DMS53 treated with DMSO at 0.1 percent for 48 hours (cell line): ENCODE measurements around the gene KCNJ18.
"Not testable (repeated sequence)": the region's sequence is repeated elsewhere in the genome, so short reads cannot be mapped to it uniquely, and the experiment has no call there.

Experiments used
- DNase-seq: peaks from one replicate; lab custom pipeline; 2025; ENCODE audit not compliant: unreplicated experiment; lab: John Stamatoyannopoulos, UW

The KCNJ18 gene

DNA sequence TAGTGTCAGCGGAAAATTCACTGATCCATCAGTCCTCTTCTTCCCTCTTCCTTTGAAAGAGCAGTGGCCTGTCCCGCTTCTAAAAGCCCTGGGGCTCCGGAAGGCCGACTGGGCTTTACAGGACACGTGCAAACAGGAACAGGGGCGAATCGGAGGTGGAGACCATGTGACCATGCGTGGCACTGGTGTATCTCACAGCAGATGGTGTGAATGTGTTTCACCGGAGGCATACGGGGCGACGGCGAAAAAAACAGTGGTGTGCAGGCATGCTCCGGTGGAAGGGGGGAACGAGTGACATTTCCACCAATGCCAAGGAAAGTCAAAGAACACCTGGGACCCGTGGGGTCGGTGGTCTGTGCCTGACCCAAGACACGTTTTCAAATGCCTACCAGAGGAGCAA is 8.4 kb upstream of the KCNJ18 start:
- not testable (repeated sequence) for DNase-seq

DNA sequence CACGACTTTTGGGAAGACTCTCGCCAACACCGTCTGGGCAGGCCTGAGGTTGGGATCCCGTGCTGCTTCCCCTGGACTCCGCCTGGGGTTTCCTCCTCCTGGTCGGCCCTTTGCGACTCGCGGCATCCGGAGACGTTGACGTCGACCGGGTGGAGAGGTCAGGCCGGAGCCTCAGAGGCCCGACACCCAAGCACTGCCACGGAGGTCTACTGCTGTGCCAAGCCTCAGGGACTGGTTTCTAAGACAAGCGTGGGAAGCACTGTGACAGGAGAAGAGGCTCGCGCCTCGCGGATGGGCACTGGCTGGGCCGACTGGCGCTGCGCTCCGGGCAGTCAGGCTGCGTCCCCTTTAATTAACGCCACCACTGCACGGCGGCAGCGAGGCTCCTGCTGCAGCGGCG is 7.9 kb upstream of the KCNJ18 start:
- not testable (repeated sequence) for DNase-seq

DNA sequence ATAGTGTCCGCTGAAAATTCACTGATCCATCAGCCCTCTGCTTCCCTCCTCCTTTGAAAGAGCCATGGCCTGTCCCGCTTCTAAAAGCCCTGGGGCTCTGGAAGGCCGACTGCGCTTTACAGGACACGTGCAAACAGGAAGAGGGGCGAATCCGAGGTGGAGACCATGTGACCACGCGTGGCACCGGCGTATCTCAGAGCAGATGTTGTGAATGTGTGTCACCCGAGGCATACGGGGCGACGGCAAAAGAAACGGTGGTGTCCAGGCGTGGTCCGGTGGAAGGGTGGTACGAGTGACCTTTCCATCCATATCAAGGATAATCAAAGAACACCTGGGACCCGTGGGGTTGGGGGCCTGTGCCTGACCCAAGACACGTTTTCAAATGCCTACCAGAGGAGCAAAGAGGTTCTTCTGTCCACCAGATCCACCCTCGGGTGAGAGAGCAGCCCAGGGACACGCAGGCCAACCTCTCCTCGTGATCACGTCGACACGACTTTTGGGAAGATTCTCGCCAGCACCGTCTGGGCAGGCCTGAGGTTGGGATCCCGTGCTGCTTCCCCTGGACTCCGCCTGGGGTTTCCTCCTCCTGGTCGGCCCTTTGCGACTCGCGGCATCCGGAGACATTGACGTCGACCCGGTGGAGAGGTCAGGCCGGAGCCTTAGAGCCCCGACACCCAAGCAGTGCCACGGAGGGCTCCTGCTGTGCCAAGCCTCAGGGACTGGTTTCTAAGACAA is 7.1 kb upstream of the KCNJ18 start:
- DNase-seq = not testable (repeated sequence)

DNA sequence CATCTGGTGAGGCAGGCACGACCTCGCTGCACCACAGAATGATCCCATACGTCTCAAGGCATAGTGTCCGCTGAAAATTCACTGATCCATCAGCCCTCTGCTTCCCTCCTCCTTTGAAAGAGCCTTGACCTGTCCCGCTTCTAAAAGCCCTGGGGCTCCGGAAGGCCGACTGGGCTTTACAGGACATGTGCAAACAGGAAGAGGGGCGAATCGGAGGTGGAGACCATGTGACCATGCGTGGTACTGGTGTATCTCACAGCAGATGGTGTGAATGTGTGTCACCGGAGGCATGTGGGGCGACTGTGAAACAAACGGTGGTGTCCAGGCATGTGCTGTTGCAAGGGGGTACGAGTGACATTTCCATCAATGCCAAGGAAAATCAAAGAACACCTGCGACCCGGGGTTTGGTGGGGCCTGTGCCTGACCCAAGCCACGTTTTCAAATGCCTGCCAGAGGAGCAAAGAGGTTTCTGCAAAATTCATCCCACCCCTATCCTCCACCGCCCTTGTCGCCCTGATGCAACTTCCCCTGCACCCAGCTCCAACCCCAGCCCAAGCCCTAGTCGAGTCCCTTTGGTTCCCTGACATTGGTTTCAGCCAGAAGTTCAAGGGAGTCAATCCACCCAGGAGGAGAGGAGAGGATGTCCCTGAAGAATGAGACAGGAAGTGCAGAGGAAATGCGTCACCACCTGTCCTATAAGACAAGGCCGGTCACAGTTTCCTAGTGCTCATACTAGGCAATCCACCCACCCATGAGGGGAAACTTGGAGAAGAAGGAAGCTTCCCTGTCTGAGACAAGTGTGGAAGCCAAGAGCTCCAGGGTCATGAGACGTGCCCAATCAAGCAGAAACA is 5.9 kb upstream of the KCNJ18 start:
- no peak for DNase-seq

DNA sequence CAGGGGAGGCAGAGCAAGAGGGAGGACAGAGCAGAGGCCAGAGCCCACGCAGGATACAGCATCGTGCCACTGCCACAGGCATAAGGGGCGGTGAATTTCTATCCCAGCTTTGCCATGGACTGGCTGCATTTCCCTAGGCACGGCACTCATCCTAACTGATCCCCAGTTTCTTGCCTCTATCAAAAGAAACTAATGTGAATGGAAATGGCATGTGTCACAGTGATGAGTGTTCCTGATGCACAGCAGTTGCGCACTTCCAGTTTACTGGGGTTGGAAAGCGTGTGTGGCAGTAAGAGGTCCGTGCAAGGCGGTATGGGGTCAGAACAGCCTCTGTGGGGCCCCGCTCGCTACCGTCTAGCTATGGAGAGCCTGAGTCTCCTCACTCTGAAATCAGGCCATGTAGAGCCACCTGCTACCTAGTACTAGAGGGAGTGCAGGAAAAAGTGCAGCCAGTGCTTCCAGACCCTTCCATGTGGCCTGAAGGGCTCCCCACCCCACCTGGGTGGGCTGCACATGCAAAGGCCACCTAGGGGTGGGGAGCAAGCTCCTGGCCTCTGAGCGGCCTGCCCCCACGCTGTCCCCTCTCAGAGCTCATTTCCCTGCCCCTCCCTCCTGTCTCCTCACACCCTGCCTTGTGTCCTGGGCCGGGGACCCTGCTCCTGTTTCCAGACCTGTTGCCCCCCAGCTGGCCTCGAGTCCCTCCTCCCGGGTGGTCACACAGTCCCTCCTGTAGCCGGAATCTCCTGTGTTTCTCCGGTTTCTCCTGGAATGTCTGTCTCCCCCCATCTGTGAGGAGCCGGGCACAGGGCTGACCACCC is 5.0 kb upstream of the KCNJ18 start:
- no peak for DNase-seq

DNA sequence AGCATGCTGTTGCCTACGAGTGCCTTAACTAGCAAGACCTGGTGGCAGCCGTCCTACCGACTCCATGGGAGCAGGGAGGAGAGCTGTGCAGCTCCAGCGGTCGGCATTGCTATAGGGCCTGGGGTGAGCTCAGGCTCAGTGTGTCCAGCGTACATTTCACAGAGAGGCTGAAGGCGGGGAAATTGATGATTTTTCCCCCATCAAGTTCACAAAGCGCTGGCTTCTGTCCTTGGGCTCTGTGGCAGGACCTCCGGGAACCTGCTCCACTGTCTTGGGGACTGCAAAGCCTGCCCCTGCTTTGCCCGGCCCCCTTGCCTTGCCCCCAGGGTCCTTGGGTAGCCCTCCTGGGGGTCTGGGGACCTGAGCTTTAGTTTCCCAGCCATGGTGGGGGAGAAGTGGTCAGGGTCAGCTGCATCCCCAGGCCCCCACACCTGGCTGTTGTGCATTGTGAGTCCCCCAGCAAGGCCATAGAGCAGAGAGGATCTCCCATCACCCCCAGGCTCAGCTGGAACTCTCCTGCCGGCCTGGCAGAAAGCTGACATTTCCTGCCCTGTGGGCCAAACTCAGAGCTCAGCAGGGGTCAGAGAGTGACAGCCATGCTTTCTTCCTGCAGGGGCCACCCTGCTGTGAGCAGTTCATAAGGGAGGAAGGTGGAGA is 3.9 kb upstream of the KCNJ18 start:
- DNase-seq = no peak

DNA sequence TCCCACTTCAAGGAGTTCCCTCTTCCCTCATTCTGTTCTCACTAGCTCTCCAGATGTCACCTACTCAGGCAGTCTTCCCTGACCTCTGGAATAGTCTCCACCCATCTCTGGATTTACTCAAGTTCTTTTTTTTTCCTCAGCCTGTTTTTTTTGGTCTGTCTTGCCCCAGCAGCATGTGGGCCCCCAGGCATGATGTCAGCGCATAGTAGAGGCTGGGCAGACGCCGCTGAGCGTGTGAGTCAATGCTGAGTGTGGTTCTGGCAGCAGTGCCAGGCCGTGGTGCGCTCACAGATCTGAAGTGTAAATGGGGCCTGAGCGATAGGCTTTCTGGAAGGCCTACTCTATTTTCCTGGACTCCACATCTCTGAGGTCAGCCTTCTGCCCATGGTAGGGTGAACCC is 2.7 kb upstream of the KCNJ18 start:
- DNase-seq = no peak

DNA sequence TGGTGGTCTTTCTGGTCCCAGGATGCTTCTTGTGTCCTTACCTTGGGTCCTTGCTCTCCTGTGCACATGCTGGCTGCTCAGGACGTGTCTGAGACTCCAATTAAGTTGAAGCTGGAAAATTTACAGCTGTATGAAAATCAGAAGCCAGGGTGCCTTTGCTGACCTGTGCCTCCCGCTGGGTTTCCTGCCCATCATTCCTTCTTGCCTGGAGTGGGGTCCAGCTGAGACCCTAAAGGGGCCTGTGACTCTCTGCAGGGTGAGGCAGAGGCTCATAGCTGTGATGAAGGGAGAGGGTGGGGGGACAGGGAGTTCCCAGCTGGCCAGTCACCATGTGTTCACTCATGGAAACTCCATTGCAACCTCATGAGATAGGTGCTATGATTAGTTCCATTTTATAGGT is 1.5 kb upstream of the KCNJ18 start:
- DNase-seq = not testable (repeated sequence)

DNA sequence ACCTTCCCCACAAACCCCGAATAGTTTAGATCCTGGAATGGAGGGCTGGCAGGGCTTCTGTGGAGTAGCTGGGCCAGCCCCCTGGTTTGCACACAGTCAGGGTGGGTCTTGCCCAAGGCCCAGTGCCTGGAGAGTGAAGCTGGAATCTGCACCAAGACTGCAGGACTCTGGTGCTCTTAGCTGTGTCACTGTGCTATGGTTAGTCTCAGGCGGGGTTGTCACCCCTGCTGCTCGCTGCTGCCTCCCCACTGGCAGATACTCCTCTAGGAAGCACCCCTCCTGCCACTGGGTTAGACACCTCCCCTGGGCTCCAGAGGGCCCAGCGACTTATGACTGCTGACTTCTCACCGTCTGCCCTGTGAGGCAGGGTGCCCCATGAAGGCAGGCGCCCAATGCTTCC is 842 bp upstream of the KCNJ18 start:
- DNase-seq = not testable (repeated sequence)

DNA sequence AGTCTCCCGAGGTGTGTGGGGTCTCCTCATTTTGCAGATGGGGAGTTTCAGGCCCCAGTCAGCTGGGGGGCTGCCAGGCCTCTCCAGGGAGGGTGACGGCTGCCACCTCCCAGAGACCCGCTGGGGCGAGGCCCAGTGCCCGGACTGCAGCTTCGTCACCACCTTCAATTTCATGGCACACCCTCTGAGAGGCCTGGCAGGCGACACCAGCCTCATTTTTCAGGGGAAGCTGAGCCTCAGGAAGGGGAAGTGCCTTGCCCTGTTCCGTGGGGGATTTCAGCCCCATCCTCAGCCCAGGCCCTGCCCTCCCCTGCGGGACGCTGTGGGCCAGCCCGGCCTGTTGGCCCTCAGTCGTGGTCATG is 362 bp downstream of the KCNJ18 start:
- DNase-seq = not testable (repeated sequence)

DNA sequence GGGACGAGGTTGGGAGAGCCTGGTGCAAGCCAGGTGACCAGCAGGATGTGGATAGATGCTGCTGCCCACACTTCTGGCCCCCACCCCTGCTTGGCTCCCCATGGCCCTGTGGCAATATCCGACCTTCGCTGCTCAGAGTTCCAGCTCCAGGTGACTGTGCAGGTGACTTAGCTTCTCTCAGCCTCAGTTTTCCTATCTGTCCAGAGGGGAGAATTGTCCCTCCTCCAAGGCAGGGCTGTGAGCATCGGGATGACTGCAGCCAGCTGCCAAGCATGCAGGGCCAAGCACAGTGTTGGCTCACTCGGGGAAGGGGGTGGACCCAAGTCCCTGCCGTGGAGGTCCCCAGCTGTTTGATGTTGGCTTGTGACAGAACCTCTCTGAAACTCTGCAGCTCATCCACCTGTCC is 1.1 kb downstream of the KCNJ18 start:
- not testable (repeated sequence) for DNase-seq

DNA sequence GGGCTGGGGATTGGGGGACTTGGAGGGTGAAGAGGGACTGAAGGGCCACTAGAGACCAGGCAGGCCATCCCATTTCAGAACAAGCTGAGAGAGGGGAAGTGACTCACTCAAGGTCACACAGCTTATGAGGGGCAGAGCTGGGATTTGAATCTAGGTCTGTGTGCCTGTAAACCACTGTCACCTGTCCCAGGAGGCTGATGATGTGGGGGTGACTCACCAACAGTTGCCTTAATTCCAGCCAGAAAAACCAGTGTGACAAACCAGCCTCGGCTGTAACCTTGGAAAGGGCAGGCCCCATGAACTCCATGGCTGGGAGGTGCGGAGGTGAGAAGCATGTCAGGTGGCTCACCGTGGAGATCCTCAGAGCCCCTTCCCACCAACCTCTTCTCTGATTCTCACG is 1.6 kb downstream of the KCNJ18 start:
- not testable (repeated sequence) for DNase-seq

DNA sequence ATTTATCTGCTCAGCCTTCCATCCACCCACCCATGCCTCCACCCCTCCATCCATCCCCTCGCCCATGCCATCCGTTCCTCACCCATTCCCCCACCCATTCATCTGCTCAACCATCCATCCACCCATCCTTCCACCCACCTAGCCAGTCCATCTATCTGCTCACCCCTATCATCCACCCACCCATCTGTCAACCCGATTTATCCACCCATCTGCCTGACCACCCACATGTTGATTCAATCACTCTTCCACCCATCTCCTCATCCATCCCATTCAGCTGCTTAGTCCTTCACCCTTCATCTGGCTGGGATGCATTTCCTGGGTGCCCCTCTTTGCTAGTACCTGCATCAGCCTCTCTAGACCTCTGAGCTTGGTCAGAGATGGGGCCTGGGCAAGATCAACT is 3.9 kb downstream of the KCNJ18 start:
- not testable (repeated sequence) for DNase-seq

DNA sequence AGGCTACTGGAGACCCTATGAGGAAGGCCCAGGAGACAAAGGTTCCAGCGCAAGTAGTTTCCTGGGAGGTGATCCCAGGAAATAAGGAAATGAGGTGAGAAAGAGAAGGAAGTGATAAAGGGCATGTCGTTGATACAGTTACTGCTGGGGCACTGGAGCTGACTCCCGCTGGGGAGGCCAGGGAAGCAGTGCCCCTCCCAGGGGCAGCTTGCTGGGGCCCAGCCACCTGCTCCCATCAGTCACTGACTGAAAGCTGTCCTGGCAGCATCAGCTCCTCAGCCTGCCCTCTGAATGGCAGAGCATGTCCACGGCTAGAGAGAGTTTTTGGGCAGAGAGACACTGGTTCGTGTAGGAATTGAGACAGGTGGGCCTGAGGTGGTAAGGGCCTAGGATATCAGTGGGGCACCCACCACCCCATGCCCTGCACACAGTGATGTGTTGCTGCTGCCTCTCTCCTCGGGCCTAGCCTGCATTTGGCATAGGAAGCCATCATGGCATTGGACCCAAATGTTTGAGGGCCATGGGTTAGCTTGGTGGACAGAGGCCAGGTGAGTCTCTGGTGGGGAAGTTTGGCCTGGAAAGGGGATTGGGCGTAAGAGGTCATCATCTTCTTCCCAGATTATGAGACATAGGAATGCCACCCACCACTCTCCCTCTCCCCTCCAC is 4.7 kb downstream of the KCNJ18 start:
- not testable (repeated sequence) for DNase-seq

DNA sequence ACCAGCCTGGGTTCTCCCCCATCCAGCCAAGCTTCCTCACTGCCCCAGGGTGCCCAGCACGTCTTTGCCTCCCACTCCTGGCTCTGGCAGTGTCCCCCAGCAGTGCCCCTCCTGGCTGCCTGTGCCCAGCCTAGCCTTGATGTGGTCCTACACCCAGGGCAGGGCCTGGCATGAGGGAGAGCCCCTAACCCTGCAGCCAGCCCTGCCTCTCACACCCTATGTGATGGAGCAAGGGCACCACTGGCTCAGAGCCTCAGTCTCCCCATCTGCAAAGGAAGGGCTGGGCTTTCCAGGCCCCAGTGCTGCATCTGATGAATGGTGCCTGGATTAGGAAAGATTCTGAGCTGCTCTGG is 5.2 kb downstream of the KCNJ18 start:
- not testable (repeated sequence) for DNase-seq

DNA sequence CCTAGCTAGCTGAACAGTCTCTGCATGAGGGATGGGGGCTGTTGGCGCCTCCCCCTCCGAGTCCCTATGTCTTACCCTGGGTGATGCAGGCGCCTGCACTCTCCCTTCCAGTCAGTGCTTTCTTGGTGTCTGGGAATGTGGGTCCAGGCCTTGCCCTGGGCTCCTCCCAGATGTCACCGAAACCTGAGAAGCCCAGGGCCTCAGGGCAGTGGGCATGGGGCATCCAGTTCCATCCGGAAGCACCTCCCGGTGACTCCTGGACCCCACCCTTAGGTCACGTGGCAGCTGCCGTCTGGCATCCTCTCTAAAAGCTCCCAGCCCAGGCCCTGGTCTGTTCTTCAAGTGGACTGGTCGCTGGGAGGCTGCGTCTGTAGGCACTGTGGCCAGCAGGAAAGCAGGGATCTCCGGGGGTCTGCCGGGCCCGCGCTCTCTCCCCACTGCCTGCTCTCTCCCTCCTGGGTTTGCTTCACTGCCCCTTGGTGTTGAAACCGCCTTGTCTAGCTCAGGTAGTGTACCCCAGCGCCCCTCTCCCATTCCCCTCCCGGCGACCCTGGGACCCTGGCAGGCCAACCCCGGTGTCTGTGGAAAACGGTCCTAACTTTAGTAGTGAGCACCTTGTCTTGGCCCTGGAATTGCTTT is 6.2 kb downstream of the KCNJ18 start:
- not testable (repeated sequence) for DNase-seq

DNA sequence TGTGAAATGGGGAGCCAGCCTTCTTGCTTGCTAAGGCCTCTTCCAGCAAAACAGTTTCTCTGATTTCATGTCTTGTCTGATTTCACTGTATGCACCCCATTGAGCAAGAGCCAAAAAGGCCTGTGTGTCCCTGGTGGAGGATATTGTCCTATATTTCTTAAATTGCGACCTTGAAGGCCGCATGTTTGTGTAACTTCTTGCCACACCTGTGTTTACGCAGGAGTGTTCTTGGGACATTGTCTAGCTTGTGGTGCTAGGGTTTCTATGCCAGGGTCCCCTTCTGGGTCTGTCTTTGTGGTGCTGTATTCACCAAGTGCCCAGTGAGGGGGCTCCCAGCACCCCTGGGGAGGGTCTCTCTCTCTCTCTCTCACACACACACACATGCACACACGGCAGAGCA is 6.8 kb downstream of the KCNJ18 start:
- DNase-seq = not testable (repeated sequence)

DNA sequence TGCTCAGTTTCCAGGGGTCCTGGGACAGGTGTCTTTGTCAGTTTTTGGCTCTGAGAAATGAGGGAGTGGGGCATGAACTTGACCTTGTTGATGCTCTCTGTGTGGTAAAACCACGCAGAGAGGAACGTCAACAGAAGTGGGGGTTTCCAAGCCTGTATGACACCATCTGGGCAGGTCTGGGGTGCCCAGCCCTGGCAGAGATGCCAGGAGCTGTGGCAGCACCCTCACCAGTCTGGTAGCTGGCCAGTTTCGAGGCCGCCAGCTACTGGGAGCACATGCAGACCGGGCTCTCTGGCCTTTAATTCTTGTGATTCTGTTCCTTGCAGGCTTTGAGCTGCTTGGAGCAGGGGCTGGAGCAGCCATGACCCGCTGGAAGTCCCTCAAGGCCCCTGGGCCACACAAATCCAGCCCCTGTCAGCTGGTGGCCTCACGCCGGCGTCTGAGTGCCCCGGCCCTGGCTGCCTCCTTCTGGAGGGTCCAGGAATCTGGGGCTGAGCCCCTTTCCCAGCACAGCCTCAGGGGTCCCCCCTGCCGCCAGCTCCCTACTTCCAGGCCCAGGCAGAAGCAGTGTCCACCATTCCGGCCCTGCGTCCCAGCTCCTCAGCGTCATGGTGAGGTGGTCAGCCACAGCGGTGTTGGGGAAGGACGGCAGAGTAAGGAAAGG is 7.4 kb downstream of the KCNJ18 start:
- DNase-seq = not testable (repeated sequence)

DNA sequence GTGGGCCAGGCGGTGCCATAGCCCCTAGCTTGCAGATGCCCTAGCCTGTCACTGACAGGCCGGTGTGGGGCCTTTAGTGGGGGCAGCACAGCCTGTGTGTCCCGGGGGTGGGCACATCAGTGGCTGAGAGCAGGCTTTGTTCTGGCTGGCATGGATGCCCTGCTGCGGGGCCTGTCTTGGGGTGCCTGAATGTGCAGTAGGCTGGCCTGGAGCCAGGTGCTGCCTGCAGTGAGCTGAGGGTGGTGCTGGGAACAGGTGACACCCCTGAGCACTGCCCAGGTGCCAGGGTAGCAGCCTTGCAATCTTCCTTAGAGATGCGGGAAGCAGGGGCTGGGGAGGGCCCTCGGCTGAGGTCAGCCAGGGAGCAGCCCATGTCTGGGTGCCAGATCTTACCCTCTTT is 8.8 kb downstream of the KCNJ18 start:
- not testable (repeated sequence) for DNase-seq
